ENCODE results near the gene B3GALT6.
"Not testable (repeated sequence)": the region's sequence is repeated elsewhere in the genome, so short reads cannot be mapped to it uniquely, and the experiment has no call there.

The B3GALT6 gene

DNA sequence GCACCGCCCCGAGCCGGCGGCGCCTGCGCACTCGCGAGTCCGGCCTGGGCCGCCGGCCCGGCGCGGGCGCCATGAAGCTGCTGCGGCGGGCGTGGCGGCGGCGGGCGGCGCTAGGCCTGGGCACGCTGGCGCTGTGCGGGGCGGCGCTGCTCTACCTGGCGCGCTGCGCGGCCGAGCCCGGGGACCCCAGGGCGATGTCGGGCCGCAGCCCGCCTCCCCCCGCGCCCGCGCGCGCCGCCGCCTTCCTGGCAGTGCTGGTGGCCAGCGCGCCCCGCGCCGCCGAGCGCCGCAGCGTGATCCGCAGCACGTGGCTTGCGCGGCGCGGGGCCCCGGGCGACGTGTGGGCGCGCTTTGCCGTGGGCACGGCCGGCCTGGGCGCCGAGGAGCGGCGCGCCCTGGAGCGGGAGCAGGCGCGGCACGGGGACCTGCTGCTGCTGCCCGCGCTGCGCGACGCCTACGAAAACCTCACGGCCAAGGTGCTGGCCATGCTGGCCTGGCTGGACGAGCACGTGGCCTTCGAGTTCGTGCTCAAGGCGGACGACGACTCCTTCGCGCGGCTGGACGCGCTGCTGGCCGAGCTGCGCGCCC lies at the start of gene B3GALT6:
Gene B3GALT6 (plus strand): TSS at position 30 of the 588 bp plus-strand sequence. CDS start 42 bp downstream, at position 72.
- no peak for DNase-seq

DNA sequence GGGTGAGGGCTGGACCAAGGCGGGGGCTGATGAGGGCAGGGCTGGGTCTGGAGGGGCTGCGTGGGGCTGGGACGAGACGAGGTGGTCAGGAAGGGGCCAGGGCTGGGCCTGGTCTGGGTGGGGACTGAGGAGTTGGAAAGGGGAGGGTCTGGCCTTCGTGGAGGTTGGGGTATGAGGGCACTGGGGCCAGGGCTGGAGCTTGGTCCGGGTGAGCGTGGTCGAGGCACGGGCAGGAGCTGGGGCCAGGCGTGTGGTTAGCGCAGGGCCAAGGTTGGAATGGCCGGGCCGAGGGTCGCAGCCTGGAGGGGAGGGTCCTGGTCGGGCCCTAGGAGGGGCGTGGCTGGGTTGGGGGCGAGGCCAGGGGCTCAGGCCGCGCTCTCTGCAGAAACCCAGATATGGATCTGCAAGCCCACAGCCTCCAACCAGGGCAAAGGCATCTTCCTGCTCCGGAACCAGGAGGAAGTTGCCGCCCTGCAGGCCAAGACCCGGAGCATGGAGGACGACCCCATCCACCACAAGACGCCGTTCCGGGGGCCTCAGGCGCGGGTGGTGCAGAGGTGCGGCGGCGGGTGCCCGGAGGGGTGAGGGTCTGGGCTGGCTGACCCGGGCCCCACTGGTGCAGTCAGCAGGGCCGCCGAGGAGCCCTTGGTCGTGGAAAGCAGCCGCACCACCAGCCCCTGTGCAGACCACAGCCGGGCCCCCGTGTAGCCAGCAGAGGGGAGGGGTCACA lies 49.4 kb upstream of the B3GALT6 start:
- DNase-seq: no peak

DNA sequence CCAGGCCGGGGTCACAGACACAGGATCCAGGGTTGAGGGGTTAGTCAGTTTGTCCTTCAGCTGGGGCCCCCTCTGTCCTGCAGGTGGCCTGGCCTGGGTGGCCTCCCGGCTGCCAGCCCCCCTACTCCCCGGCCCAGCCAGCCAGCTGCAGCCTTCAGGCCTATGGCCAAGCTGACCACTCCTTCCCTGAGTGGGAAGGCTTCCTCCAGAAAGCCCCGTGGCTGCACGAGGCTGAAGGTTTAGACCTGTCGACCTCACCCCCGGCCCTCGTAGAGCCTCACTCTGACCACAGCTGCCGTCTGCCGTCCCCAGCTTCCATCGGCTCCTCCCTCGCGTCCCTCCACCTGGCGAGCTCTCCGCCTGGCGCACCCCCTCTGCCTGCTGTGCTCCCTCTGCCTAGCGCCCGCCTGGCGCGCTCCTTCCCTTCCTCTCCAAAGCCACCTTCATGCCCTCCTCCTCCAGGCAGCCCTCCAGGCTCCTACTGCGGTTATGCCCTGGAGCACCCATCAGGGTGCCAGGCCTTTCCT lies 48.8 kb upstream of the B3GALT6 start:
- no peak for DNase-seq

DNA sequence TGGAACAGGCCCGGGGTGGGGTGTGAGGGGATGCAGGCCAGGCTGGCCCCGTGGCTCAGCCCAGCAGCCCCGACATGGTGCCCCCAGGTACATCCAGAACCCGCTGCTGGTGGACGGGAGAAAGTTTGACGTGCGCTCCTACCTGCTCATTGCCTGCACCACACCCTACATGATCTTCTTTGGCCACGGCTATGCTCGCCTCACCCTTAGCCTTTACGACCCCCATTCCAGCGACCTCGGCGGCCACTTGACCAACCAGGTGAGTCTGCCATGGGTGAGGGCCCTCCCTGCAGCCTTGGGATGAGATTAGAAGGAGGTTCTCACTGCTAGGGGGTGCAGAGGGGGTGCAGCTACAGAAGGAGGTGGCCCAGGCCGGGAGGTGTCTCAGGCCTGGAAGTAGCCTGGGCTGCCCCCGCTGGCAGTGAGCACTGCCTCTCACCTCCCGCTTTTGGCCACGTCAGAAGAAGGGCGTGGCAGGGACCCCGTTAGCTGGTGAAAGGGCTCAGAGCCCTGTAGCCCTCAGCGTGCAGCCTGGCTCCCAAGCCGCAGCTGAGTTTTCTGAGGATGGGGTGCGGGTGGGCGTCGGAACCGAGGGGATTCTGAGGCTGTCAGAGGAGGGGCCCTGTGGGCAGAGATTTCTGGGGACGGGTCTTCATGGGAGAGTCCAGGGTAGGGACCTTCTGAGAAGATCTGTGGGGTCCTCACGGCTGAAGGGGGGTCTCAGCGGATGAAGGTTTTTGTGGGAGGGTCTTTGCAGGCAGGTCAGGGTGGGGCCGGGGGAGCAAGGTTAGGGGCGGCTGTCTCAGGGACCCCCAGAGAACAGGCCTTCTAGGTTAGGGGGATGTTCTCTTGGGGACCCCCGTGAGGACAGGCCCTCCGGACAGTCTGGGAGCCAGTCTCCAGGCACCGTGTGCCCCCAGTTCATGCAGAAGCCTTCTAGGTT lies 47.9 kb upstream of the B3GALT6 start:
- no peak for DNase-seq

DNA sequence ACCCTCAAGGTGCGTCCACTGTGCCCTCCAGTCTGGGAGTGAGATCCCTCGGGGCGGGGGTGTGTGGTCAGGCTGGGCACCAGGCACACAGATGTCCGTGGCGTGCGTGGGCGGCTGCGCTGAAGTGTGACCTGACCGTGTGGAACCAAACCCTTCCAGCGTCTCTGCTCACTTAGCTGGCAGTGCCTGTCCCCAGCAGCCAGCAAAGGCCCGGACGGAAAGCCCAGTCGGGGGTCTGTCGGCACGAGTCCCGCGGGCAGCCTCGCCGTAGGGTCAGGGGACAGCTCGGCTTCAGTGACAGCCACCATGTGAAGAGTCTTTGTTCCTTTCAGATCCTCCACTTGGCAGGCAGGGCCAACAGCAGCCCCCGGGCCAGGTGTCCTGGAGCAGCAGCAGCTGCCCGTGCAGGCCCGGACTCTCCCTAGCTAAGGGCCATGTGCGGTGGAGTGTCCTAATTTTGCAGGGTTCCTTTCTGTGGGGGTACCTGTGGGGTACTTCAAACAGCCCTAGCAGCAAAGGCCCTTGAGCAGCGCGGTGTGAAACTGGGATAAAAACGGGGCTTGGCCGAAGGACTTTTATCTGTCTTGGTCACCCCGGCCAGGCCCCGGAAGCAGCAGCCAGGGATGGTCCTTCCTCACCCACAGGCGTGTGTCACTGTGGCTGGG lies 46.8 kb upstream of the B3GALT6 start:
- no peak for DNase-seq

DNA sequence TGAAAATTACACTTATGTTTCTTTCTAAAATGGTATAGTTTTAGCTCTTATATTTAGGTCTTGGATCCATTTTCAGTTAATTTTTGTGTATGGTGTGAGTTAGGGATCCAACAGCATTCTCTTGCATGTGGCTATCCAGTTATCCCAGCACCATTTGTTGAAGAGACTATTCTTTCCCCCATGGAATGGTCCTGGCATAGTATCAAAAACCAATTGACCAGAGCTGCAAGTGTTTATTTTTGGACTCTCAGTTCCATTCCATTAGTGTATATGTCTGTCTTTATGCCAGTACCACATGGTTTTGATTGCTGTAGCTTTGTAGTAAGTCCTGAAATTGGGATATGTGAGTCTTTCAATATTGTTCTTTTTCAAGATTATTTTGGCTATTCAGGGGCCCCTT lies 44.1 kb upstream of the B3GALT6 start:
- no peak for DNase-seq

DNA sequence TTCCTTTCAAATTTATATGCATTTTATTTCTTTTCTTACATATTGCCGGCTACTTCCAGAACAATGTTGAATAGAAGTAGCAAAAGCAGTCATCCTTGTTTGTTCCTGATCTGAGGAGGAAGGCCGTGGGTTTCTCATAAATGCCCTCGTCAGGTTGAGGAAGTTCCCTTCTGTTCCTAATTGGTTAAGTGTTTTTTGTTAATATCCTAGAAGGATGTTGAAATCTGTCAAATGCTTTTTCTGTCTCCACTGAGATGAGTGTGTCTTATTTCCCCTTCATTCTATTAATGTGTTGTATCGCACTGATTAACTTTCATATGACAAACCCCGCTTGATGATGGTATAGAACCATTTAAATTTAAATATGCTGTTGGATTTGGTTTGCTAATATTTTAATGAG lies 42.9 kb upstream of the B3GALT6 start:
- DNase-seq: no peak

DNA sequence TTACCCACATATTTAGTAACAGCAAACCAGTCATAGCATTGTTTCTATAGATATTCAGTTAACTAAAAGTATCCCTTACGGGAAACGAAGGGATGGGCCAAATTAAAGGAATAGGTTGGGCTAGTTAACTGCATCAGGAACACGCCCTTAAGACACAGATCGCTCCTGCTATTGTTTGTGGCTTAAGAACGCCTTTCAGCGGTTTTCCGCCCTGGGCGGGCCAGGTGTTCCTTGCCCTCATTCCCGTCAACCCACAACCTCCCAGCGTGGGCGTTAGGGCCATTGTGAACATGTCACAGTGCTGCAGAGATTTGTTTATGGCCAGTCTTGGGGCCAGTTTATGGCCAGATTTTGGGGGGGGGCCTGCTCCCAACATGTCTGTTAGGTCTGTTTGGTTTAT lies 40.3 kb upstream of the B3GALT6 start:
- no peak for DNase-seq

DNA sequence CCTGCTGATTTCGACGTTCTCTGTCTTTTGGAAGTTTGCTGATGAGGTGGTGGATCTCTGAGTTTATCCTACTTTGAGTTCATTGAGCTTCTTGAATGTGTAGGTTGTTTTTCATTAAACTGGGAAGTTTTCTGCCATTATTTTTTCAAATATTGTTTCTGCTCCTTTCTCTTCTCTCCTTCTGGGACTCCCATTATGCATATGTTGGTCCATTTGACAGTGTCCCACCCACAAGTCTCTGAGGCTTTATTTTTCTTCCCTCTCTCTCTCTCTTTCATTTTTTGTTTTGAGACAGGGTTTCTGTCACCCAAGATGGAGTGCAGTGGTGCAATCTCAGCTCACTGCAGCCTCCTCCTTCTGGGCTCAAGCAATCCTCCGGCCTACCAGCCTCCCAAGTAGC lies 37.3 kb upstream of the B3GALT6 start:
- no peak for DNase-seq

DNA sequence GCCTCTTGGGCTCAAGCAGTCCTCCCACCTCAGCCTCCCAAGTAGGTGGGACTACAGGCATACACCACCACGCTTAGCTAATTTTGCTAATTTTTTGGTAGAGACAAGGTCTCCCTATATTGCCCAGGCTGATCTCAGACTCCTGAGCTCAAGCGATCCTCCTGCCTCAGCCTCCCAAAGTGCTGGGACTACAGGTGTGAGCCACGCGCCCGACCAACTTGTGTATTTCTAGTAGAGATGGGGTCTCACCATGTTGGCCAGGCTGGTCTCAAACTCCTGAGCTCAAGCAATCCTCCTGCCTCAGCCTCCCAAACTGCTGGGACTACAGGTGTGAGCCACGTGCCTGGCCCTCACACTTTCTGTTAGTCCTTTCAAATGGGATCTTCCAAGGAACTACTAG lies 36.3 kb upstream of the B3GALT6 start:
- not testable (repeated sequence) for DNase-seq

DNA sequence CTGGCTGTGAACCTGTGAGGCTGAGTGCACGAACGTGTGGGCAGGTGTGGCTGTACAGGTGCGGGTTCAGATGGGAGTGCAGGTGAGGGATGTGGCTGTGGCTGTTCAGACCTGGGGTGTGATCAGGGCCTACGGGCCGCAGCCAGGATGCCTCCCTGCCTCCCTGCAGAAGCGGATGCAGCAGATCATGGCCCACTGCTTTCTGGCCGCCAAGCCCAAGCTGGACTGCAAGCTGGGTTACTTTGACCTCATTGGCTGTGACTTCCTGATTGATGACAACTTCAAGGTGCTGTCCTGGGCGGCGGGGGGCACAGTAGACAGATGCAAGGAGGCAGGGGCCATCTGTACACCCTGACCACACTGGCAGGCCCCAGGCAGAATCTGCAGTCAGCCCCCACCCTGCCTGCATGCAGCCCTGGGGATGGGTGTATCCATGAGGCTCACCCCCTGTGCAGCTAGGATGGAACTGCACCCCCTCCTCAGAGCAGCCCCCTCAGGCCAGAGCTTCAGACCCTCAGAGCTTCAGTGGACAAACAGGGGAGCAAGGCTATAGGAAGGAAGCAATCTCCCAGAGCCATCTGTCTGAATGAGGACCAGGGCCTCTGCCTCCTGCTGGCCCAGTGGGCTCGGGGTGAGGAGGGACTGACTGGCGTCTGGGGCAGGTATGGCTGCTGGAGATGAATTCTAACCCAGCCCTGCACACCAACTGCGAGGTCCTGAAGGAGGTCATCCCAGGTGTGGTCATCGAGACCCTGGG lies 35.4 kb upstream of the B3GALT6 start:
- DNase-seq: no peak

DNA sequence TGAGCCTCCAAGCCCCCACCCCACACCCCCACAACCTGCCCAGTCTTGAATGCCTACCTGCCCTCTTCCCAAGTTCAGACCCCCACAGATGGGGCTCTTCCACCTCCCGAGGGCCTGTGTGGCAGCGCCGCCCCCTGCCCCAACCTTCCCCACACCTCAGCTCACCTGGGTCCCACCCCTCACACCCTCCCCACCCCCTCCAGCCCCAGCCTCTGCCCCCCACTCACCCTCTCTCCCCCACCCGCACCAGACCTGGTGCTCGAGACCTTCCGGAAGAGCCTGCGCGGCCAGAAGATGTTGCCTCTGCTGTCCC lies 34.9 kb upstream of the B3GALT6 start:
- no peak for DNase-seq

DNA sequence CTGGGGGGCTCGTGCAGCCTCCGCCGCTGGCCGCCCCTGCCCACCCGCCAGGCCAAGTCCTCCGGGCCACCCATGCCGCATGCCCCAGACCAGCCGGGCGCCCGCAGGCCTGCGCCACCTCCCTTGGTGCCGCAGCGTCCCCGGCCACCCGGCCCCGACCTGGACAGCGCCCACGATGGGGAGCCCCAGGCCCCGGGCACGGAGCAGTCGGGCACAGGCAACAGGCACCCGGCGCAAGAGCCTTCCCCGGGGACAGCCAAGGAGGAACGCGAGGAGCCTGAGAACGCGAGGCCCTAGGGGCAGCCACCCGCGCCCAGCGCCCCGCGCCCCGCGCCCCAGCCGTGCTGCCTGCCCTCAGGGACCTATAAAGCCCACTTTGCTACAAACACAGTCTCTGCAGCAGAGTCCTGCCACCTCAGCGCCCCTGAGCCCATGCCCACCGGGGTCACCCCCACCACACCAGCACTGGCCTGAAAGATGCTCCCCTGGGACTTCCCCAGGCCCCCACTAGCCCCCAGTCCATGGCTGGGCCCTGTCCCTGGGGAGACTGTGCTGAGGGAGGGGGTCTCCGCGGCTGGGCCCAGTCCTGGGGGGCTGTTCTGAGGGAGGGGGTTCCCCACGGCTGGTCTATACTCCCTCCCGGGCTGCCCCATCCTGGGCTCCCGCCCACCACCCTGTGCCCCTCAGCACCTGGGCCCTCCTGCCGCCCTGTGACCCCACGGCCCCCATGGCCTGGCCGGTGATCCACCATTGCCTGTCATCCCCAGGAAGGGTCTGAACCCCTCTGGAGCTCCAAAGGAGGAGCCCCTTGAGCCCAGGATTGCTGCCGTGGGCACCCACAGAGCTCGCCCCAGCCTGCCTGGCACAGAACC lies 34.2 kb upstream of the B3GALT6 start:
- DNase-seq: no peak

DNA sequence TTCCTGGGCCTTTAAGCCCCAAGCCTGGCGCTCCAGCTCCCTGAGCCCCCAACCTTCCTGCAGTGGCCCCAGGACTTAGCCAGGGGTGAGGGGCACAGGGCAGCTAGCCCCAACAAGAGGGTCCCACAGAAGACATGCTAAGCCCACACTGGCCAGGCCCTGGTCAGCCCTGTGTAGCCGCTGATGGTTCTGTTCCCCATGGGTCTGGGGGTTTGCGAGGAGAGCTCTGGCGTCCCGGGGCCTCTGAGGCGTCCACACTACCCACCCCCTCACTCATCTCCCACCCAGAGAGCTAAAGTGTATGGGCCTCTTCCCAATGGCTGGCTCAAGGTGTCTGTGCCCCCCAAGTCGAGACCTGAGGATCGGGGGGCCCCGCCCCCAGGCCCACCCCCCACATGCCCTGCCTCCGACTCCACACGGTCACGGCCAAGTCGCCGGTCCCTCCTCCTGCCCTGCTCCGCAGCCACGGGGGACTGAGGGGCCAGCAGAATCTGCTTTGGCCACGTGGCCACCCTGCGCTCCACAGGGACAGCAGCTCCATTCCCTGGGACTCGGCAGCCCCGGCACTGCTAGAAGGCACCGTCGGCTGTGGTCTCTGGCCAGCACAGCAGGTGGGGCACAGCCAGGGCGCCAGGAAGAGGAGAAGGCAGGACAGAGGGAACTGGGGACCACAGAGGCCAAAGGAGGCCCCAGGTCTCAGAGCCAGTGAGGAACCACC lies 33.5 kb upstream of the B3GALT6 start:
- DNase-seq: no peak

DNA sequence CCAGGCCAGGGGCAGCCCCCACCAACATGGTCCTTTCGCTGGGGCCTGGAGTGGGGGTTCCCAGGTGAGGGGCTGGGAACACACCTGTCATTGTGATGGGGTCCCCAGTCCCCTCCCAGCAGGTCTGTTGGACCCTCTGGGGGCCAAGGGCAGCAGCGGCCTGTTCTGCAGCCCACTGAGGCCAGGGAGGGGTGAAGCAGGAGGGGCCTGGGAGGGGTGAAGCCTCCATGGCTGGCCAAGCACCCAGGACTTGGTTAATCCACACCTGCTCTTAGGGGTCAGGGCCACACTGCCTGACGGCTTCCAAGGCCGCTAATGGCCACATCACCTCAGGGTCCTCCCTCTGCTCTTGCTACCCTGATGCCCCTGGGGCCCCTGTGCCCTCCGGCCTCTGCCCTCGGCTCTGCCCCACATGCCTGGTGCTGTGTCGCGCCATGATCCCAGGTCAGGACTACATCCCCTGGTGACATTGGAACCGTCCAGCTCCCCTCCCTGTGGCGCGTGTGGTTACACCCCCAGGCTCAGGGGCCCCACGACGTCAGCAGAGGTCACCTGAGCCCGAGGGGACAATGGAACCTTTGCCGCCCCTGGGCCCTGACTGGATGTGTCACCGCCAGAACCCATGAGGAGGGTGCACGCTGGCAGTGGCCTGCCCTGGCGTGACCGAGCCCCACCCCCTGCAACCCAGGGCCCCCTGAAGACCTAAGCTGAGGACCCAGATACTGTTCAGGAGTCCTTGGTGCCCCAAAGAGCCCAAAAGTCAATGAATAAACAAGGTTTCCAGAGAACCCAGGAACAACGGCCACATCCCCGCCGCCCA lies 32.7 kb upstream of the B3GALT6 start:
- no peak for DNase-seq

DNA sequence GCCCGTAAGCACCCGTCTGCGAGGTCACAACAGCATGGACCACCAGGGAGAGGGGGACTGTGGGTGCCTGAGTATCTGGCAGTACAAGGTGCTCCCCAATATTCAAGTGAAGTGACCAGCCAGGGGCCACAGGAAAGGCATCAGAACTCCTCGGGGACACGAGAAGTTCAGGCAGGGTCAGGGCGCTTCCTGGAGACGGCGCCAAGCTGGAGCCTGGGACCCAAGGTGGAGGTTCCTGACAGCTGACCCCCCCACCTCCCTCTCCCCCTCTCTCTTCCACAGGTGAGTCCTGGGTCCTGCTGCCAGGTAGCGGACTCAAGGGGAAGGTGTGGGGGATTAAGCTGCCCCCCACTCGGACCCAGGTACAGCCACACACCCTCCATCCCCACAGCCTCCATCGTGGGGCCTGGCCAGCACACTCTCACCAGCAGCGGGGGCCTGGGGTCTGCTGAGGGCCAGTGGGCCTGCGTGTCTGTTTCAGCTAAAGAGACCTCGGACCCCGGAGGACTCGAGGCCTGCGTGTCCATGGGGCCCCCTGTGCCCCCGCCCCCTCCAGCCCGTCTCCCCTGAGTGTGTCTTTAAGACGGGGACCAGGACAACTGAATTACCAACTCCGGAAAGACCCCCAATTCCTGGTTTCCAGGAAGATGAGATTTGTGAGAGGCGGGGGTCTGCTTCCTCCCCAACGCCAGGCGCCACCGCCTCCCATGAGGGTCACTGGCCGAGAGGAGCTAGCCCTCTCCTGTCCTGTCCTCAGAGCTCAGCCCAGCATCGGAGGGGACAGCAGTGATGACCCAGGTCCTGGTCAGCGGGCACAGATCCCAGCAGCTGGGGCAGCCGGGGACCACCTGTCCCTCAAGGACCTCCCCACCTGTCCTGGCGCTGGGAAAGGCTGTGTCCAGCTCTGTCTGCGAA lies 31.8 kb upstream of the B3GALT6 start:
- DNase-seq: no peak

DNA sequence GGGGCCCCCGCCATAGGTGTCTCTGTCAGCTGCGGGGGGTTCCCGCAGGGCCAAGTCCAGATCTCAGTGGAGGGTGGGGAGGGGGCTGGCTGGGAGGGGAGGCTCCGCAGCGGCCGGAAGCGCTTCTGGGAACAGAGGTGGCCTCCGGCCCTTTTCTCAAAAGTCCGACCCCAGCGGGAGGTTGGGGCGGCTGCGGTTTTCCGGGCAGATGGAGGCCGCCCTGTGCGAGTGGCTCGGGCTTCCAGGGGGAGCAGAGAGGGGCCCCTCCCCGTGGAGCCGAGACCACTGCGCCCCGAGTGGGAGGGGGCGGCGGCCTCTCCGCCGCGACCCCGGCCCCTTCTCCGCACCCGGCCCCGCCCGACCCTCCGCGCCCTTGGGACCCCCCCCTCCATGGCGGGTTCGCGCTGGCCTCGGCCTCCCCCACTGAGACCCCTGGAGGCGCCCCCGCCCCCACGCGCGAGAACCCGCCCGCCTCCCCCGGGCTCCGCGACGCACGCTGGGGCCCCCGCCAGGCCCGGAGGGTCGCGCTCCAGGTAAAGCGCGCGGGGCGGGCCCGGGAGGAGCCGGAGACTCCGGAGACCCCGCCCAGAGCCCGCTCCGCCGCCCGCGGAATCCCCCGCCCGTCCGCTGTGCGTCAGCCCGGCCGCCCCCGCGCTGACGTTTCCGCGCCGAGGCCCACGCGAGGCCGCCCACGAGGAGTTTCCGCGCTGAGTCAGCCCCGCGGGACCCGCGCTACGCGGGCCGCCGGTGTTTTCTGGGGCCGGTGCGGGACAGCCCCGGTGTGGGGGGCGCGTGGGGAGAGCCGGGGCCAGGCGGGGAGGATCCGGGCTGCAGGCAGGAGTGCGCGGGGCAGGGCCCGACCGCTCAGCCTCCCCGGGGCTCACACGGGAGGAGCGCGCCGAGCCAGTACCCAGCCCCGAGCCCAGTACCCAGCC lies 30.9 kb upstream of the B3GALT6 start:
- peak; percentile 86 for DNase-seq

Measured in CD4-positive, alpha-beta T cell treated with Interleukin-4 for 4 hours (primary cell).